Medulla oblongata (tissue), 1 donor: ENCODE data around the gene SPRR2E.
"Not testable (repeated sequence)": the region's sequence is repeated elsewhere in the genome, so short reads cannot be mapped to it uniquely, and the experiment has no call there.

Source experiments
- DNase-seq: peaks from one replicate; pipeline ENCODE4 v3.0.0-alpha.2; 2015; ENCODE audit errors: extremely low spot score

The SPRR2E gene

DNA sequence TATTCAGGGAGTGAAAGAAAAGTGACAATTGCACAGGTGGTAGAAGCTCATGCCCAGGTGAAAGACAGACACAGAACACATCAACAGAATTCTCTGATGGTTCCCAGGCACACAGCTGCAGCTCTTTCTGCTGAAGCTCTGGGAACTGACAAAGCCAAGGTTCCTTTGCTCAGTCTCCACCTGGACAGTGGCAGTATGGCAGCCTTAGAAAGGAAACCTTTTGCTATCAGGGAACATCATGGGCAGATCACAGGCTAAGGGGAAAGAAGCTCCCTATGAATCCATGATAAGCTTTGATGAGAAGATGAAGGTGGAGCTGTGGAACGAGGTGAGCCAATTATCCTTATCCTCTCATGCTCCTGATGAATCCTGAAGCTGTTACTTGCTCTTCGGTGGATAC is 24.1 kb downstream of the SPRR2E start:
- DNase-seq = no peak

DNA sequence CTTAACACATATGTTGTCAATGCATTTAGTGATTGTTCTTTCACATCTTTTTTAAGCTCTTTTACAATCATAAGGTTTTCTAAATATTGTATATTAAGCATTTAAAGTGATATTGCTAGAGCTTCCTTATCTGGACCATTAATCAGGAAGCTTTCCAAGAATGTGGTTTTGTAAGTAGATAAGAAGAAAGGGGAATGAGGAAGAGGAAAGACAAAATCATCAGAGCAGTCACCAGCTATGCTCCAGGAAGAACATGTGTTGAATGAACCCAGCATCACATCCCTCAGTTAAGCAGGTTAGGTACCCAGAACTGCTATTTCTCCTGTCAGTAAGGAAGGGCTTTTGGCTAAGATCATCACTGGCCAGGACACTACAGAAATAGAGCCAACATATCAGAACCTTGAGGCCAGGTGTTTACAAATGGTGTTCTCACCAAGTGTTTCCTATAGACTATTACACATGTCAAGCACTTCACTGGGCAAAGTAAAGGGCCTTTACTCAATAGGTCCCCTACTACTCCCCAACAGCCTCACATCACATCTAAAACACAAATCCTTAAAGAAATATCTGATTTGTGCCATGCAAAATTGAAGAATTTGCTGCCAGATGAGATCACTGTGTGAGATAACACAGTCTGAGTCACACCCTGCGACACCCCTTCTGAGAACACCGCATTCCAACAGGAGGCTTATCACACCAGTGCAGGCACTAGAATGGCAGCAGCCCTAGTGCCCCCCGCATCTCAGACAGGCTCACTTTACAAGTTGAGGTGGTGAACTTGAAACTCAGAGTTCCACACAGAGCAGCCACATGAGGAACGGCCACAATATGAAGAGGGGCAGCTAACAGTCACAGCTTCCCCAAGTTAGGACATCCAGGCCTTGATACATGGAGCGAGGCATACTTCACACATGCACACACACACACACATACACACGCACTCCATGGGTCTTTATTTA is 35.2 kb downstream of the SPRR2E start:
- DNase-seq = no peak

DNA sequence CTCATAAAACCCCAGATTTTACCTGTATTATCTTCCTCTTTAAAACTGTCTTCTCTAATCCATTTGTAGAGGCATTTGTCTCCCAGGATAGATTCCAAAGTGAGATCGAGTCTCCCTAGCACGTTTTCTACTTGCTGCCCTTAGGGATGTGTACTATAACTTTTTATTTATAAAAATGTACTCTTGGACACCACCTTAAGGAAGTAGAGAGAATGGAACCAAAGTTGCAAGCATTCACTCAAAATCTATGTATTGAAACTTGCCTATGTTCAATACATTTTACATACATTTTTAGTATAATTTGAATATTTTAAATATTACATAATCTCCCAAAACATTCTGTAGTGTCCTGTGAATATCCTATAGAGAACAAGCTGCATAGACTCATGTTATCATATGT is 36.2 kb downstream of the SPRR2E start:
- DNase-seq = no peak

DNA sequence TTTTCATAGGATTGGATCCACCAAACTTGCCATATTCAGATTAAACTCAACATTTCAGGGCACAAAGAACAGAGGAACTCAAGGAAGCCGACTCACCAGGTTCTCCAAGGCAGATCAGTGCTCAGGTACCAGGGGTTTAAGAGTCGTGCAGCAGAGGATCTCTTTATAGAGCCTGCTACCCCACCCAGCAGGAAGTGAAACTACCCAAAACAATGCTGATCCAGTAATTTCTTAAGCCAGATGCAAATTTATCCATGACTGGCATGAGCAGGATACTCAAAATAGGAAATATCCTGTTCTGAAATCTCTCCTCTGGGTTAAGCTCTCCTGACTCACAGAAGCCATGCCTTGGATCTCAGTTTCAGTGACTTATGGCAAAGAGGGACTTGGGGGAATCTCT is 37.0 kb downstream of the SPRR2E start, which contains the start of gene SPRR2A:
Gene SPRR2A (minus strand): TSS at position 138 of the 400 bp plus-strand sequence. CDS start 777 bp downstream, outside the sequence.
- DNase-seq = no peak

DNA sequence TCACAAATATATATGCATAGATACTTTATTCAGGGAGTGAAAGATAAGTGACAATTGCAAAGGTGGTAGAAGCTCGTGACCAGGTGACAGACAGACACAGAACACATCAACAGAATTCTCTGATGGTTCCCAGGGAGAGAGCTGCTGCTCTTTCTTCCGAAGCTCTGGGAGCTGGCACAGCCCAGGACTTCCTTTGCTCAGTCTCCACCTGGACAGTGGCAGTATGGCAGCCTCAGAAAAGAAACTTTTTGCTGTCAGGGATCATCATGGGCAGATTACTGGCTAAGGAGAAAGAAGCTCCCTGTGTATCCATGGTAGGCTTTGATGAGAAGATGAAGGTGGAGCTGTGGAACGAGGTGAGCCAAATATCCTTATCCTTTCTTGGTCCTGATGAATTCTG is 38.2 kb downstream of the SPRR2E start:
- not testable (repeated sequence) for DNase-seq

DNA sequence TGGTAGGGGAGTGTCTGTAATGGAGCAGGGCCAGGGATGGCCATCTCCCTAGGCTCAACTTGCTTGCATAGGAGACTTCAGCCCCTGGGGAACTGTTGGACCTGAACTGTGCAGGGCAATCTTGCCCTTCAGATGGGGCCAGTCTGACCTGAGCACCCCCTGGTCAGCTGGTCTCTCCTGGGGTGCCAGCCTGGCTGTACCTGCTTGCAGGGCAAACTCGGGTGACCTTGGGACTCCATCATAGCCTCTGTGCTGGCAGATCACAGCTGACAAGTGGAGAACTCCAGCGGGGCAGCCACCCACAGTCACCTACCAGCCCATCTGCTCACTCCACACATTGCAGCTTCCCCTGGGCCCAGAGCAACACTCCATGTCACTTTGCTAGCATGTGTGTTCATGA is 45.1 kb downstream of the SPRR2E start:
- no peak for DNase-seq
